Measurements from ENCODE around the gene NTNG2. TPM values are rescaled to one million over a fixed set of nuclear protein-coding genes. Genes with fewer than 3 reads are reported as not detected.

The NTNG2 gene
- total RNA-seq, 2 experiments from 2014 or later = 1.2 TPM

DNA sequence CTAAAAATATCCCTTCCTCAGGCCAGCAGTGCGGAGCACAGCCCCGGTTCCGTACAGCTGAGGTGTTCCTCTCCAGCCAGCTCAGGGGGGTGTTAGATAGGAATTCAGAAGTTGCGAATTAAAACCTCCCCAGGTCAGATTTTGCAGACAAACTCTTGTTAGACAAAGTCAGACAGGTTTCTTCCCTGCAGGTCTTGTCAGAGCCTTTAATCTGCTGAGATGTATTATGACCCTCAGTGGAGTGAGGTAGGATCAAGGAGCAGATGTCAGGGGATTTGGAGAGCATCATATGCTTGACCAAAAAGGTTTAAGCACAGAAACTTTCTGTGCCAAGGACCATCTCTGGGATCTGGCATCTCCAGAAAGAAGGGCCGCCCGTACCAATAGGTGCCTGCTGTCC is 60.1 kb downstream of the NTNG2 start:
- ChIA-PET POLR2A (no interaction called here), CTCF (interaction anchor here (1.3 kb wide), 1 partner anchor 191 kb away, joined by 3 read pairs; no protein-coding TSS in a partner anchor)

DNA sequence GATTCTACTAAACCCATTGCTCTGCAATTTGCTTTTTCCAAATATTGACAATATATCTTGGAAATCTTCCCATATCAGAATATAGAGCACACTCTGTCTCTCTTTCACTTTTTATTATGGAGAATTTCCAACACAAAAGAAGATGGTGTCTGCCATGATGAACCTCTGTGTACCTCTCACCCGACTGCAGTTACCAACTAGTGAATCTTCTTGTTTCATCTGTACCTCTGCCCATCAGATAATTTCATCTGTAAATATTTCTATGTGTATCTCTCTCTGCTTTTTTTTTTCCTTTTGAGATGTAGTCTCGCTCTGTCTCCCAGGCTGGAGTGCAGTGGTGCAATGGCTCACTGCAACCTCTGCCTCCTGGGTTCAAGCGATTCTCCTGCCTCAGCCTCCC is 62.8 kb downstream of the NTNG2 start:
- CTCF ChIA-PET = no interaction called here
- POLR2A ChIA-PET = no interaction called here

DNA sequence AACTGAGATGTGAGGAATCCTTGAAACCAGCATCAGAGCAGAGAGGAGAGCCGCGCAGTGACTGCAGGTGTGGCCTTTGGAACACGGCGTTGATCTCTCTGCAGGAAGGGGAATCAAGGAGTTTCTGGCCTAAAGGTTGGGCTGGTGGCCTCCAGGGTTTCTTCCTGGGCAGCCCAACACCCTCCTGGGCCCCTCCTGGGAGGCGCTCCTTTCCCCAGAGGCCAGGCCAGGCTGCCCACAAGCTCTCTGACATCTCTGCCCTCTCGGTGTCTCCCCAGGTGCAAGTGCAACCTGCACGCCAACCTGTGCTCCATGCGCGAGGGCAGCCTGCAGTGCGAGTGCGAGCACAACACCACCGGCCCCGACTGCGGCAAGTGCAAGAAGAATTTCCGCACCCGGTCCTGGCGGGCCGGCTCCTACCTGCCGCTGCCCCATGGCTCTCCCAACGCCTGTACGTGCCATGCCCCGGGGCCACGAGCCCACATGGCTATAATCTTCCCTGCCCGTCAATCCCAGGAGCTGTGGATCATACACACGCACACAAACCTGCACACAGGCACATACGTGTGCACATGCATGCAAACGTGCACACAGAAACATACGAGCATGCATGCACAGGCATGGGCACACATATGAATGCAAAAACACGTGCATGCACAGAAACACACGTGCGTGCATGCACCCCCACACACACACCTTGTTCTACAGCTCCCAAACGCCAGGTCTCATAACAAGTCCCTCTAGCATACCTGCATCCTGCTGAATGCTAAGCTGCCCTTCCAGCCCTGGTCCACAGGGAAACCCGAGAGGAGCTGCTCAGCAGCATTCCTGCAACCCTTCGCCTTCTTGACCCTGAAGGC is 64.9 kb downstream of the NTNG2 start:
- ChIA-PET CTCF (interaction anchor here (1.5 kb wide), 1 partner anchor 9 kb away, joined by 5 read pairs; no protein-coding TSS in a partner anchor), POLR2A (no interaction called here)

DNA sequence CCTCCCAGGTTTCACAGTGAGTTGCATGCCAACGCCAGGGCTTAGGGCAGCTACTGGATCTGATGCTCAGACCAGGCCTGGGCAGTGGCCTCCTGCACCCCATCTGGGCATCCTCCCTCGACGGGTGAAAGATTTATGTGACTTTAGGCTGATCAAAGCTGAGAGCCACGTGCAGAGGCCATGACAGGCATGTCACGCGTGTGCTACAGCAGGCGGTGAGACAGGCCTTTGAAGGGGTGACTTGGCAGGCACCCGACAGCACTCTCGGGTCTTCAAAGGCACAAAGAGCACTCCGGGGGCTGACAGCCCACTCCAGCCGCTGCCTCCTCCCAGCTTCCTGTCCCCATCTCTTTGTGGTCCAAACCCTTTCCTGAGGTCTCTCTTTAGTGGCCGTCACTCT is 66.2 kb downstream of the NTNG2 start:
- ChIA-PET POLR2A (no interaction called here), CTCF (interaction anchor here (1.5 kb wide), 1 partner anchor 8 kb away, joined by 5 read pairs; no protein-coding TSS in a partner anchor)

DNA sequence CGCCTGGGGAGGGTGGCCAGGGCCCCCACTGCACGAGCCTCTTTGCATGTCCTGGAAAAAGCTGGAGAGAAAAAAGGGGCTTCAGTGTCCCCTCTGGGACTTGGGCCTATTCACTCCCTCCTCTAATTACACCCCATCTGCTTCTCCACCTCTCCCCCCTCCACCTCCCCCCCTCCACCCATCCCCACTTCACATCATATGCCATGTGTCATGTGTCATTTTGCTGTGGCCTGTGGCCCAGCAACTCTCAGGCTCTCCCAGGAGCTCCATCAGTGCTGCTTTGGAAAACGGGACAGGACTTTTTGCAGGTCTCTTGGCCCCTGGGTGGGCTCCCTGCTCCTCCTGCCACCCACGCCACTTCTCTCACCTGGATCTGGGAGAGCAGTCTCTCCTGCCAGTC is 68.7 kb downstream of the NTNG2 start:
- ChIA-PET POLR2A (no interaction called here), CTCF (interaction anchor here (0.7 kb wide), 1 partner anchor 63 kb away, joined by 3 read pairs; no protein-coding TSS in a partner anchor)

DNA sequence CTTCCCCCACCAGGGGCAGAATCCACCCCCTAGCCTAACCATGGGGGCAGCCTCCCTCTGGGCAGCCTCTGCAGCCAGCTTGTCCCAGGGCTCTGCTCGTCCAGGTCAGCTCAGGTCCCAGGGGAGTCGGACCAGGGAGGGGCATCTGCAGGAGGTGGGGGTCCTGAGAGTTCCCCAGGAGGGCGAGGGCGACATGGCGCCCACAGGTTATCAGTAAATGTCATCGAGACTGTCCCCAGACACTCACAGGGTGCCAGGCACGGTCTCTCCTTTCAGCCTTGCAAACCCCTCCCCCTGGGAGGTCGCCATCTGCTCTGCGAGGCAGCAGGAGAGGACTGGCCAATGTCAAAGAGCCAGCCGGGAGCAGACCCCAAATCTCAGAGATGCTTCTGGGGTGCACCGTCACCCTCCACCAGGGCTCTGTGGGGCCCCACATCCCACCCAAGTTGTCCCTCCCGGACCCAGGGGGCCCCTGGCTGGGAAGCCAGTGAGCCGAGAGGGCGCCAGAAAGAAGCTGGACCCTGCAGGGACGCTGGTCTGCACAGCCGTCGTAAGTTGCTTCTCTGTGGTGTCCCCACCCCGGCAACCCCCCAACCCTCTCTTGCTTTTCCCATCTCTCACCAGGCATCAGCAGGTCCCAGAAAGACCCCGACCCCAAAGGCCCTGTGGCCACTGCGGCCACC is 69.3 kb downstream of the NTNG2 start:
- POLR2A ChIA-PET = no interaction called here
- CTCF ChIA-PET = interaction anchor here (0.7 kb wide), 1 partner anchor 64 kb away, joined by 3 read pairs; no protein-coding TSS in a partner anchor

DNA sequence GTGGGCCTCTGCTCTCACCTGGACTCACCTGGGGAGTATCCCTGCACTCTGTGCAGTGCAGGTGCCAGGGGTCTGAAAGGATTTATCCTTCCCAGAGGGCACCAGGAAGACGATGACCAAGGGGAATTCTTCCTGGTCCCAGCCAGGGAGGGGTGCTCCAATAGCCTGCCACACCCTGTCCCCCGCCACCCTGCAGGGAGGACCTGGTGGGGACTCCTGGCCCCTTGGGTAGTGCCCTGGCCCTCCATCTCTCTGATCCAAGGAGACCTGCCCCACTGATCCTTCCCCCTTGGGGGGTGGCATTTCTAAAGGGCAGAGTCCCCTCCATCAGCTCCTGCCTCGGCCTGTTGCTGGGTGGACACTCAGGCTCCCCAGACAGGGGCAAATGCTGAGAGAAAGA is 70.7 kb downstream of the NTNG2 start:
- POLR2A ChIA-PET = no interaction called here
- CTCF ChIA-PET = interaction anchor here (0.6 to 8.6 kb wide), 2 partner anchors 63 to 467 kb away, joined by 4 to 83 read pairs; no protein-coding TSS in a partner anchor

DNA sequence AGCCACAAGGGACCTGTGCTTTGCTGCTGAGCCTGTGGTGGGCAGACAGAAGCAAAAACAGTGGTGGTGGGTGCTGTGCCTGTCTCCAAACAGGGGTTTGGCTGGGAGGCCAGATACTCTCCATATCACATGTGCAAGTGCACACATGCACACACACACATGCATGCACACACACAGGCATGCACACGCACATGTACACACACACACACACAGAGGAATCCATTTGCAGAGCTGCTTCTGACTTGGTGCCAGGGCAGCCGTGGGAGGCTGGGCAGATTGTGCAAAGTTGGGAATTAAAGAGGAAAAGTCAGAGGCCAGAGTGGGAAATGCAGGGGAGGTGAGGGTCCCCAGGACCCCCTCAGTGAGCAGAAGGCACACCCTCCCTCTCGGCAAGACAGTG is 71.3 kb downstream of the NTNG2 start:
- ChIA-PET CTCF (interaction anchor here (8.6 kb wide), 1 partner anchor 63 kb away, joined by 83 read pairs; no protein-coding TSS in a partner anchor), POLR2A (interaction anchor here (0.6 kb wide), 1 partner anchor 70 kb away, joined by 4 read pairs; no protein-coding TSS in a partner anchor)

DNA sequence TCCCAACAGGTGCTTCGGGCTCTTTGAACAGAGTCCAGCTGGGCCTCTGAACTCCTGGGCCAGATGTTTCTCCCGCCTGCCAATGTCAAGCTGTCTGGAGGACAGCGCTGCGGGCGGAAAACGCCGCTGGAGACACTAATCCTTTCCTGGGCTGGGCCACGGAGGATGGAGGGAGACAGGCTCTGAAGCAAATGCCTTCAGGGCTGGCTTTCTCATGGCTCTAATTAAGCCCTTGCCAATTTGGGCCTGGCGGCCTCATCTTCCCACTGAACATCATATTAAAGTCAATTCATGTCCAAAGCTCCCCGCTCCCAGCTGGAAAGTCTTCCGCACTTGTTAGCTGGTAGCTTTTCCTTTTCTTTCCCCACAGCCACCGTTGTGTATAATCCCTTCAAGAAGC is 72.7 kb downstream of the NTNG2 start:
- POLR2A ChIA-PET = no interaction called here
- CTCF ChIA-PET = interaction anchor here (8.6 kb wide), 1 partner anchor 65 kb away, joined by 83 read pairs; no protein-coding TSS in a partner anchor

DNA sequence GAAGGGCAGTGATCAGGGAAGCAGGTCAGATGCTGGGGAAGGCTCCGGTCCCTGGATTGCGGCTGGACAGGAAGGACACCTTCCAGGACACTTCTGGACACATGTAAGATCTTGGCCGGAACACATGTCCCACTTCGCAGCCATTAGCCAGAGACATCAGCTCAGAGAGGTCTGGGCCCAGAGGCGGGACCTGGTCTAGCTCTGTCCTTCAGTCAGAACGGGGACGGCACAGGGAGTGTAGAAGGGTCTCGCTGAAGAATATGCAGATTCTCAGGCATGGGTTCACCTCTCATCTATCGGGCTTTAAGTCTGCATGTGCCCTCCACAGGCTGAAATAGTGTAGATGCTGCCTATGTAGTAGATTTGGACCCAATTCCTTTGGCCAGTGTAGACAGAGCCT is 73.3 kb downstream of the NTNG2 start:
- ChIA-PET POLR2A (no interaction called here), CTCF (interaction anchor here (1.5 to 8.6 kb wide), 3 partner anchors 15 to 473 kb away, joined by 3 to 83 read pairs (median 28); no protein-coding TSS in a partner anchor)

DNA sequence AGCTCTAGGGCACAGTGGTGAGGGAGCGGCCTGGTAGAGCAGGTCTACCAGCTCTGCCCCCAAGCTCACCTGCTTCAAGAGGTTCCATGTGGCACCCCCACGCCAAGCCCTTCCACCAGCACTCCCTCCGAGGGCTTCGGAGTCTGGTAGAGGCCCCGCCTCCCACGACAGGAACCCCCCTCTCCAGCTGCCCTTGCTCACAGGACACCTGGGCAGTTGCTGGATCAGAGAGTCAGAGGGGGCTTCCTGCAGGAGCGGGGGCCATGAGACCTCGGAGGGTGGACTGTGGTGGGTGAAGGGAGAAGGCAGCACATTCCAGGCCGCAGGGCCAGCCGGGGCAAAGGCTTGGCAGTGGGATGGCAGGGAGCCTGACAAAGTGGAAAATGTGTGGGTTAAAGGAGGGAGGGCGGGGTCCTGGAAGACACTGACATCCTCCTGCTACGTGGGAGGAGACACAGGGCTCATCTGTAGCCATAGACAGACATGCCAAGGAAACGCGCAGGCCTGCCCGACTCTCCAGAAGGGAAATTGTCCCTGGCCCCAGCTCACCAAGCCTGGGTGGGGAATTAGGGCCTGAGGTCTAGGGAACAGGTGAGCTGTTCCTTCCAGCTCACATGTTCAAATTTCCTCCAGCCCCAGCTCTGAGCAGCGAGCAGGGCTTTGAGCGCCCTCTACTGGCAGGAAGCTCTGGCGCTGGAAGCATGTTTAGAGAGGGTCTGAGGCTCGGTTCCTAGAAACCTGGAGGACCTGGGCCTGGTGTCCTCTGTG is 74.2 kb downstream of the NTNG2 start:
- POLR2A ChIA-PET = no interaction called here
- CTCF ChIA-PET = interaction anchor here (0.5 to 8.6 kb wide), 21 partner anchors 9 to 481 kb away, joined by 3 to 83 read pairs (median 3); no protein-coding TSS in a partner anchor

DNA sequence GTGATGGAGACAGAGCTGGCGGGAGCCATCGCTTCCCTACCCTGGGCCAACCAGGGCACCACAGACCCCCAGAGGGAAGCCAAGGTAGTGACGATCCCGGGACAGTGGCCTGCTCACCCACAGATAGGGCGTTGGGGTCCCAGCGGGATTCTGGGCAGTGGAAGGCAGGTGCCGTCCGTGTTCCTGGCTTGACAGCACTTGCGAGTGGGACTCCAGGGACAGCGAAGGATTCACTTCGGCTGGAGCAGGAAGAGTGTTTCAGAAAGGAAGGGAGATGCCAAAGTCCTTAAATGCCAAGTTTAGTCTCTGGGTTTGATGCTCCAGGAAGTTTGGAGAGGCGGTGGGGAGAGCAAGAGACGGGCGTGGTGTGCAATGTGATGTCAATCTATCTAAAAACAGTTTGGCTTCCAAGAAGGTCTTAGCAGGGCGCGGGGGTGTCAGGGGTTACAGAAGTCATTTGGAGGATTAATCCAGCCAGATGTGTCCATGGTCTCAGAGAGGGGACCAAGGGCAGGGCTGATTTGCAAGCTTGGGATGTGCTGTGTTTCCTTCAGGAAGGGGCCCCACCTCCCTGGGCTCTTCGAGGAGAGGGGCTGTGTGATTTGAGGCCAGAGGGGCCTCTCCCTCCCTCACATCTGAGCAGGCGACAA is 74.9 kb downstream of the NTNG2 start:
- CTCF ChIA-PET = interaction anchor here (0.5 to 8.6 kb wide), 22 partner anchors 9 to 481 kb away, joined by 3 to 83 read pairs (median 3); no protein-coding TSS in a partner anchor
- POLR2A ChIA-PET = no interaction called here

DNA sequence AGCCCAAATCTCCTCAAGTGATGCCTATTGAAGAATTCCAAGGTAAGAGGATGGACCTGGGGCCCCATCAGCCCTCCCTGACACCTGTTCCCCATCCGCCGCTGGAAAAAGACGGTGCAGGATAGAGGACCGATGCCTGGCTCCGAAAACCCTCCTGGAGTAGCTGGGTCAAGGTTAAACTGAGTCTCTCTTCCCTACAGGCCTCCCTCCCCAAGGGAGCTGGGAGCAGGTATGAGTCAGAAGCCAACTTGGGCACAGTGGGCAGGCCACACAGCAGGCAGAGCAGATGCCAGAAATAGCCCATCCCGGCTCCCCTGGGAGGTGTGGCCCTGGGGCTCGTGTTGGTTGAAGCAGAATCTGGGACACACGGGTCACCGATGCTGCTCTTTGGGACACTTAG is 75.6 kb downstream of the NTNG2 start:
- ChIA-PET CTCF (interaction anchor here (0.6 to 8.6 kb wide), 6 partner anchors 16 to 475 kb away, joined by 3 to 83 read pairs (median 5); no protein-coding TSS in a partner anchor), POLR2A (no interaction called here)

DNA sequence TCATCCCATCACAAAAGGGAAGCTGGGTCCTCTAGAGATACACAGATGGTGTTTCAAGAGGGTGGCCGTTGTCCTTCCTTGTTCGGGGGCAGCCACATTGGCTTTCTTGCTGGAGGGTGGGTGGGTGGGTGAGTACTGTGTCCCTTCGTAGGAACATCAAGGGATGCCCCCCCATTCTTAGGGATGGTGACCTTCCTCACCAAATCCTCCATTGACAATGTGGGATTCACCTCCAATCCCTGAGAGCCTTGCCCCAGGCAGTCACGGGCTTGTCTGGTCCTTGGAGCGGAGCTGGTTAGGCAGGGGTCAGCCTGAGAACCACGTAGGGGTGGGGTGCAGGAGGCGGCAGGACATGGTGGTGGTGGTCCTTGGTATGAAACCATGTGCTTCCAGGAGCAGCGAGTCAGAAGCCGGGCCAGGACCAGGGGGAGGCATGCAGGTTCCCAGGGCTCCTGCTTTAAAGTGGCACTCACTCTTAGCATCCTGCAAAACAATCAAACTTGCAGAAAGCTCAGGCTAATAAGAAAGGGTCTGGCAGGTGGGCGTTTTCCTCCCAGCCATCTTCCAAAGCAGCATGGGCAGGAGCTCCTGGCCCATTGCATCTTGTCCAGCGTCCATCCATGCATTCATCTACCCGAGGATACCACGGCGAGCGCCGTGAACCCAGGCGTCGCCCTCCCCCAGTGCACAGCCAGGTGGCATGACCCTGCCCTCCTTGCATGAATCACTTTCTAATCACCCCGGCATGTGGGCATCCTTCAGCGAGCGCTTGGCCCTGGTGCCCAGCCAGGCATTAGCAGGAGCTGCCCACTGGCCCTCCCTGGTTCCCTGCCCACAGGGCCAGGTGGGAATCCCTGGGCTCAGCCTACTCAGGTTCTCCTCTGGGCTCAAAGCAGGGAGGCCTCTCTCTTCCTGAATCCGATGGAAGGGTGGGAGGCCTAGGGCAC is 76.4 kb downstream of the NTNG2 start:
- ChIA-PET CTCF (interaction anchor here (1.2 to 8.6 kb wide), 6 partner anchors 21 to 482 kb away, joined by 3 to 83 read pairs (median 6); no protein-coding TSS in a partner anchor), POLR2A (interaction anchor here (0.6 kb wide), 1 partner anchor 479 kb away, joined by 4 read pairs; no protein-coding TSS in a partner anchor)

DNA sequence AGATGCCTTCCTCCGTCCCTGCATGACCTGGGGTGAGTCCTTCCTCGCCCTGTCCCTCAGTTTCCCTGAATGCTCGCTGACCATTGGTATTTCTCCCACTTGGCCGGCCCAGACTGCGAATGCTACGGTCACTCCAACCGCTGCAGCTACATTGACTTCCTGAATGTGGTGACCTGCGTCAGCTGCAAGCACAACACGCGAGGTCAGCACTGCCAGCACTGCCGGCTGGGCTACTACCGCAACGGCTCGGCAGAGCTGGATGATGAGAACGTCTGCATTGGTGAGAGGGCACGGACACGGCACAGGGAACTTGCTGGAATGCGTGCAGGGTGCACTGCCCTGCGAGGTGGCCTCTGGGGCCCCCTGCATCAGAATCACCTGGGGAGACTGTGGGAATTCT is 77.1 kb downstream of the NTNG2 start:
- CTCF ChIA-PET = interaction anchor here (0.6 to 8.6 kb wide), 8 partner anchors 20 to 876 kb away, joined by 3 to 83 read pairs (median 6); no protein-coding TSS in a partner anchor
- POLR2A ChIA-PET = no interaction called here

DNA sequence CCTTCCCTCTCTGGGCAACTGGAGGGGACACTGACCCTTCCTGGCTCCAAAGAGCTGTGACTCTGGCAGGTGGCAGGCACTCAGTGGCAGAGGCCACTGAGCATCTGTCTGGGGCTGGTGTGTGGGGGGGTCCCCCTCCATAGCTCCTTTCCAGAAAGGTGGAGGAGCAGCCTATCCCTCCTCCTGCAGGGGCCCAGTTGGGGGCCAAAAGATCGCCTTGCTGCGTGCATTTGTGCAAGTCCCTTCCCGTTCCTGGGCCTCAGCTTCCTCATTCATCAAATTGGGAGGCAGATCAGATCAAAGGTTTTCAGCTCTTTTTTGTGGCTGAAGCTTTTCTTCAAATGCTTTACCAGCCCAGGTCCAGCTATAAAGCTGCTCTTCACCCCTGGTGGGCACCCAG is 77.7 kb downstream of the NTNG2 start:
- POLR2A ChIA-PET = no interaction called here

More for the DNA sequence above, 77.7 kb downstream of the NTNG2 start:
- CTCF ChIA-PET = interaction anchor here (0.6 to 8.6 kb wide), 10 partner anchors 14 to 877 kb away, joined by 3 to 83 read pairs (median 4); no protein-coding TSS in a partner anchor

Data from activated CD8-positive, alpha-beta memory T cell treated with anti-CD3 and anti-CD28 coated beads for 36 hours (primary cell).